HCT116 (cell line): Measurements from ENCODE around the gene RTKN2. TPM values are rescaled to one million over a fixed set of nuclear protein-coding genes. Genes with fewer than 3 reads are reported as not detected.
A peak's percentile ranks its signal among the peaks of the same experiment; 100 is the strongest.

Experiments
- ATAC-seq: fragments of 200-7000 bp; cut with Tn5 transposase; 2 replicates; pipeline ENCODE4 v1.9.1; 2020; ENCODE audit warnings: mild to moderate bottlenecking, moderate library complexity
- BruUV-seq: library from RNA; stranded (reverse); fragments of 400-500 nt; replicated peaks from 2 replicates; lab custom pipeline; 2021; lab: Mats Ljungman, UMichigan
- CTCF ChIA-PET: fragments of 300-600 bp; sonication (Branson Sonifier 250); formaldehyde crosslinking; loops from one replicate; lab custom pipeline; 2021; ENCODE audit warnings: antibody characterized with exemption; lab: Charles Lee
- POLR2A ChIA-PET: fragments of 300-600, 350-600 bp; sonication (Branson Sonifier 250); formaldehyde crosslinking; loops from one replicate; lab custom pipeline; 2021; ENCODE audit warnings: antibody characterized with exemption; lab: Charles Lee
- RAD21 ChIA-PET, 2 experiments: fragments of 300-600 bp; sonication (Branson Sonifier 250); formaldehyde crosslinking; loops; one replicate each; lab custom pipeline; 2023; ENCODE audit warnings: low total read pairs in 2 of 2; ENCODE audit not compliant: uncharacterized antibody in 2 of 2, unreplicated experiment in 2 of 2, low non-redundant PET in 1 of 2; lab: Charles Lee
- DNase-seq: peaks from one replicate; pipeline ENCODE4 v3.0.0-alpha.2; 2010; ENCODE audit warnings: low read depth, low spot score
- H2AFZ ChIP-seq: fragments of 200-600 bp; shearing (Covaris generic), sonication (generic); 2 replicates; pipeline ENCODE4 v1.6.1; 2017; ENCODE audit warnings: low read depth, mixed run types, mixed read lengths, antibody characterized with exemption, low read length; ENCODE audit not compliant: poor library complexity, severe bottlenecking
- H3K27ac ChIP-seq: 2 replicates; pipeline ENCODE4 v1.5.1; 2012; ENCODE audit warnings: low read depth, low read length
- H3K27me3 ChIP-seq: fragments of 200-600 bp; sonication (generic); 2 replicates; pipeline ENCODE4 v1.6.1; 2016; ENCODE audit warnings: mixed run types, low read length, mixed read lengths; ENCODE audit not compliant: insufficient read depth
- H3K36me3 ChIP-seq, 2 experiments: fragments of 200-500 bp in 1 of 2; fragments of 200-600 bp in 1 of 2; sonication (Bioruptor generic) in 1 of 2; sonication (generic) in 1 of 2; 2 replicates each; pipeline versions ENCODE4 v1.5.1 to v1.6.1; 2014 to 2016; ENCODE audit warnings: low read length in 2 of 2, inconsistent platforms in 1 of 2, mixed read lengths in 1 of 2, mixed run types in 1 of 2; ENCODE audit not compliant: insufficient read depth in 2 of 2, control insufficient read depth in 1 of 2
- H3K4me1 ChIP-seq, 2 experiments: fragments of 200-600 bp in 1 of 2; sonication (generic) in 1 of 2; 2 replicates each; pipeline versions ENCODE4 v1.5.1 to v1.6.1; 2012 to 2017; ENCODE audit warnings: low read length in 2 of 2, inconsistent platforms in 1 of 2, mild to moderate bottlenecking in 1 of 2, mixed read lengths in 1 of 2, mixed run types in 1 of 2, moderate library complexity in 1 of 2; ENCODE audit not compliant: insufficient read depth in 2 of 2, control insufficient read depth in 1 of 2
- H3K4me2 ChIP-seq: fragments of 200-600 bp; sonication (generic); 2 replicates; pipeline ENCODE4 v1.6.1; 2017; ENCODE audit warnings: mixed run types, low read length, mixed read lengths
- H3K4me3 ChIP-seq, 2 experiments: fragments of 200-600 bp in 1 of 2; sonication (generic) in 1 of 2; replicated peaks in 1 of 2; 2 replicates each; pipeline ENCODE4 v1.5.1; 2011 to 2016; ENCODE audit warnings: low read length in 2 of 2, control low read depth in 1 of 2, low read depth in 1 of 2, mild to moderate bottlenecking in 1 of 2, mixed read lengths in 1 of 2, mixed run types in 1 of 2
- H3K79me2 ChIP-seq: fragments of 200-600 bp; sonication (generic); 2 replicates; pipeline ENCODE4 v1.6.1; 2017; ENCODE audit warnings: mild to moderate bottlenecking, mixed run types, low read length, moderate library complexity, mixed read lengths; ENCODE audit not compliant: insufficient read depth
- H3K9ac ChIP-seq: fragments of 200-600 bp; sonication (generic); 2 replicates; pipeline ENCODE4 v1.6.1; 2016; ENCODE audit warnings: low read length, mixed read lengths
- H3K9me2 ChIP-seq: fragments of 200-600 bp; sonication (generic), shearing (Covaris generic); 2 replicates; pipeline ENCODE4 v1.6.1; 2017; ENCODE audit warnings: mixed run types, mild to moderate bottlenecking, moderate library complexity; ENCODE audit not compliant: insufficient read depth
- H3K9me3 ChIP-seq, 2 experiments: fragments of 200-500 bp in 1 of 2; fragments of 200-600 bp in 1 of 2; sonication (Bioruptor generic) in 1 of 2; sonication (generic) in 1 of 2; 2 replicates each; pipeline ENCODE4 v1.6.1; 2014 to 2017; ENCODE audit warnings: low read length in 2 of 2, mixed read lengths in 2 of 2, inconsistent platforms in 1 of 2, low read depth in 1 of 2, mild to moderate bottlenecking in 1 of 2, mixed run types in 1 of 2, moderate library complexity in 1 of 2; ENCODE audit not compliant: control insufficient read depth in 1 of 2, insufficient read depth in 1 of 2
- H4K20me1 ChIP-seq: fragments of 200-600 bp; sonication (generic), shearing (Covaris generic); 2 replicates; pipeline ENCODE4 v1.6.1; 2017; ENCODE audit warnings: mixed run types, mild to moderate bottlenecking, moderate library complexity; ENCODE audit not compliant: insufficient read depth
- CBX3 ChIP-seq: IDR thresholded peaks from 2 replicates; pipeline ENCODE4 v1.6.1; 2012; ENCODE audit warnings: low read depth
- CEBPB ChIP-seq: IDR thresholded peaks from 2 replicates; pipeline ENCODE4 v1.6.1; 2012; ENCODE audit warnings: low read depth
- EZH2 ChIP-seq: fragments of 200-600 bp; sonication (generic); IDR thresholded peaks from 2 replicates; pipeline ENCODE4 v1.6.1; 2017; ENCODE audit warnings: antibody characterized with exemption, mixed run types
- FOSL1 ChIP-seq: IDR thresholded peaks from 2 replicates; pipeline ENCODE4 v1.6.1; 2012; ENCODE audit warnings: low read depth
- JUND ChIP-seq: IDR thresholded peaks from 2 replicates; pipeline ENCODE4 v1.6.1; 2012
- POLR2A ChIP-seq: IDR thresholded peaks from 2 replicates; pipeline ENCODE4 v1.7.0; 2011; ENCODE audit warnings: borderline replicate concordance; ENCODE audit not compliant: insufficient read depth, insufficient read length; ENCODE audit errors: extremely low read depth
- POLR2AphosphoS5 ChIP-seq: IDR thresholded peaks from 2 replicates; pipeline ENCODE4 v1.6.1; 2011; ENCODE audit warnings: mild to moderate bottlenecking, low read depth, low read length, moderate library complexity
- SIN3A ChIP-seq: IDR thresholded peaks from 2 replicates; pipeline ENCODE4 v1.6.1; 2012; ENCODE audit warnings: low read depth
- SP1 ChIP-seq: IDR thresholded peaks from 2 replicates; pipeline ENCODE4 v1.6.1; 2012; ENCODE audit warnings: low read depth
- SRF ChIP-seq: IDR thresholded peaks from 2 replicates; pipeline ENCODE4 v1.6.1; 2012; ENCODE audit warnings: low read depth
- TCF7L2 ChIP-seq: IDR thresholded peaks from 2 replicates; pipeline ENCODE4 v1.7.0; 2011; ENCODE audit warnings: borderline replicate concordance, inconsistent platforms; ENCODE audit not compliant: insufficient read depth, insufficient read length; ENCODE audit errors: extremely low read depth
- YY1 ChIP-seq: IDR thresholded peaks from 2 replicates; pipeline ENCODE4 v1.6.1; 2011; ENCODE audit warnings: low read length, low read depth, moderate library complexity, mild to moderate bottlenecking; ENCODE audit not compliant: insufficient replicate concordance; ENCODE audit errors: extremely low read depth
- ZBTB33 ChIP-seq: IDR thresholded peaks from 2 replicates; pipeline ENCODE4 v1.6.1; 2011; ENCODE audit warnings: mild to moderate bottlenecking, low read length, moderate library complexity; ENCODE audit not compliant: insufficient replicate concordance; ENCODE audit errors: extremely low read depth
- intact Hi-C: fragments of 100-400 bp; cut with micrococcal nuclease; formaldehyde crosslinking; loops from 2 replicates; pipeline ENCODE4 v1.10.0; 2022
- total RNA-seq: library from RNA; stranded (reverse); gene quantifications from one replicate; pipeline ENCODE4 v1.2.1, GENCODE V29; 2021; ENCODE audit not compliant: unreplicated experiment
- TF ChIP-seq, protein P1 (sequence below): IDR thresholded peaks from 2 replicates; pipeline ENCODE4 v1.6.1; 2012
- TF ChIP-seq, protein P2 (sequence below): IDR thresholded peaks from 2 replicates; pipeline ENCODE4 v1.6.1; 2012; ENCODE audit warnings: low read depth

The RTKN2 gene
- total RNA-seq, 1 experiment from 2014 or later = 7.9 TPM

DNA sequence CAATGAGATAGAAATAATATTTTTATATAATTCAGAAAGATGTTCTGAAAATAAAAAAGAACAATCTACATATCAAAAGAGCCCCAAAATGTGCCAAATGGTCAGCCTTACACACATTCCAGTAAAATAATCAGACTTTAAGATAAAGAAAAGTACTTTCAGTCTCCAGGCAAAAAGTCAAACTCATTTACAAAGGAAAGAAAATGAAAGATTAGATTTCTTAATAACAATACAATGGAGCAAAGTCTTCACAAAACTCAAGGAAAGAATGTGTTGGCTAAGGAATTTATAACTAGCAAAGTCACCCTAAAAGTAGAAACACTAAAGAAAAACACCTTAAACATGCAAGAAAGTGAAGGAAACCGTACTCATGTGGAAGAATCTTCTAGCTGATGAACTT lies 16.6 kb downstream of the RTKN2 start:
- CTCF ChIA-PET = no interaction called here
- no peaks in the 10 kb centered on the region for H3K27me3 ChIP-seq
- POLR2A ChIA-PET = no interaction called here
- ATAC-seq (no peak), DNase-seq (no peak)
- no peaks in the 10 kb centered on the region for H3K79me2 ChIP-seq
- no peaks in the 10 kb centered on the region for H3K36me3 ChIP-seq
- intact Hi-C loops = no loop called here
- no peak overlapping the region for H3K9ac ChIP-seq
- H4K20me1 ChIP-seq = no peaks in the 10 kb centered on the region
- H3K4me1 ChIP-seq = peaks cover 0 to 18% of the 10 kb centered on the region in 2 experiments; a peak in 2 of 4 replicates
- no peaks in the 10 kb centered on the region for H3K9me2 ChIP-seq
- no peak overlapping the region for H3K4me3 ChIP-seq
- H3K9me3 ChIP-seq = no peaks in the 10 kb centered on the region
- RAD21 ChIA-PET = no interaction called here
- no peak overlapping the region for H3K4me2 ChIP-seq
- TF ChIP-seq SIN3A = no peak
- no peak overlapping the region for H2AFZ ChIP-seq
- no peak overlapping the region for H3K27ac ChIP-seq
- no TSS peak for BruUV-seq

- H3K4me1 ChIP-seq = peaks cover 0 to 18% of the 10 kb centered on the region in 2 experiments; a peak in 2 of 4 replicates
- no TSS peak for BruUV-seq
- H2AFZ ChIP-seq = no peak overlapping the region
- peak overlapping the region; percentile 48 for H3K4me2 ChIP-seq
- no peak overlapping the region for H3K4me3 ChIP-seq
- ChIA-PET RAD21 (no interaction called here), CTCF (interaction anchor here (1.1 to 2.4 kb wide), 2 partner anchors 14 to 212 kb away, joined by 5 to 10 read pairs; no protein-coding TSS in a partner anchor), POLR2A (no interaction called here)
- no peaks in the 10 kb centered on the region for H3K9me3 ChIP-seq
- peak overlapping the region; percentile 16; the same call in 1 of the 2 replicates for H3K9ac ChIP-seq
- ATAC-seq (peak; percentile 98), DNase-seq (peak; percentile 72)
- H4K20me1 ChIP-seq = no peaks in the 10 kb centered on the region
- H3K27ac ChIP-seq = no peak overlapping the region
- no peaks in the 10 kb centered on the region for H3K79me2 ChIP-seq
- H3K27me3 ChIP-seq = no peaks in the 10 kb centered on the region
- no peaks in the 10 kb centered on the region for H3K36me3 ChIP-seq
- intact Hi-C loops = no loop called here
- no peaks in the 10 kb centered on the region for H3K9me2 ChIP-seq
- TF ChIP-seq SRF = no peak
- TF ChIP-seq CEBPB = peak; percentile 45; the same call in 1 of the 2 replicates
- TF ChIP-seq EZH2 = no peak
- no peak for TF ChIP-seq TCF7L2
- TF ChIP-seq, protein P1, sequence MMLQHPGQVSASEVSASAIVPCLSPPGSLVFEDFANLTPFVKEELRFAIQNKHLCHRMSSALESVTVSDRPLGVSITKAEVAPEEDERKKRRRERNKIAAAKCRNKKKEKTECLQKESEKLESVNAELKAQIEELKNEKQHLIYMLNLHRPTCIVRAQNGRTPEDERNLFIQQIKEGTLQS = no peak
- TF ChIP-seq, protein P2, sequence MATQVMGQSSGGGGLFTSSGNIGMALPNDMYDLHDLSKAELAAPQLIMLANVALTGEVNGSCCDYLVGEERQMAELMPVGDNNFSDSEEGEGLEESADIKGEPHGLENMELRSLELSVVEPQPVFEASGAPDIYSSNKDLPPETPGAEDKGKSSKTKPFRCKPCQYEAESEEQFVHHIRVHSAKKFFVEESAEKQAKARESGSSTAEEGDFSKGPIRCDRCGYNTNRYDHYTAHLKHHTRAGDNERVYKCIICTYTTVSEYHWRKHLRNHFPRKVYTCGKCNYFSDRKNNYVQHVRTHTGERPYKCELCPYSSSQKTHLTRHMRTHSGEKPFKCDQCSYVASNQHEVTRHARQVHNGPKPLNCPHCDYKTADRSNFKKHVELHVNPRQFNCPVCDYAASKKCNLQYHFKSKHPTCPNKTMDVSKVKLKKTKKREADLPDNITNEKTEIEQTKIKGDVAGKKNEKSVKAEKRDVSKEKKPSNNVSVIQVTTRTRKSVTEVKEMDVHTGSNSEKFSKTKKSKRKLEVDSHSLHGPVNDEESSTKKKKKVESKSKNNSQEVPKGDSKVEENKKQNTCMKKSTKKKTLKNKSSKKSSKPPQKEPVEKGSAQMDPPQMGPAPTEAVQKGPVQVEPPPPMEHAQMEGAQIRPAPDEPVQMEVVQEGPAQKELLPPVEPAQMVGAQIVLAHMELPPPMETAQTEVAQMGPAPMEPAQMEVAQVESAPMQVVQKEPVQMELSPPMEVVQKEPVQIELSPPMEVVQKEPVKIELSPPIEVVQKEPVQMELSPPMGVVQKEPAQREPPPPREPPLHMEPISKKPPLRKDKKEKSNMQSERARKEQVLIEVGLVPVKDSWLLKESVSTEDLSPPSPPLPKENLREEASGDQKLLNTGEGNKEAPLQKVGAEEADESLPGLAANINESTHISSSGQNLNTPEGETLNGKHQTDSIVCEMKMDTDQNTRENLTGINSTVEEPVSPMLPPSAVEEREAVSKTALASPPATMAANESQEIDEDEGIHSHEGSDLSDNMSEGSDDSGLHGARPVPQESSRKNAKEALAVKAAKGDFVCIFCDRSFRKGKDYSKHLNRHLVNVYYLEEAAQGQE = no peak
- no peak for TF ChIP-seq POLR2A
- TF ChIP-seq SP1 = peak; percentile 60
- TF ChIP-seq FOSL1 = peak; percentile 69
- TF ChIP-seq JUND = peak; percentile 81
- peak; percentile 34 for TF ChIP-seq YY1
- peak; percentile 94 for TF ChIP-seq CBX3
- TF ChIP-seq POLR2AphosphoS5 = no peak
- TF ChIP-seq ZBTB33 = no peak
Observed at GRCh38 chr10:62250594-62251198, 17.9 kb downstream of the RTKN2 start.
